GM19351 (cell line): ENCODE measurements around the gene BCL2L1.
"Not testable (repeated sequence)": the region's sequence is repeated elsewhere in the genome, so short reads cannot be mapped to it uniquely, and the experiment has no call there.

Experiments used
- ATAC-seq: cut with Tn5 transposase; IDR thresholded peaks from one replicate; pipeline ENCODE4 v1.9.1; 2021; ENCODE audit warnings: mild to moderate bottlenecking, moderate library complexity; ENCODE audit not compliant: unreplicated experiment

The BCL2L1 gene

GRCh38 chr20:31677553-31678260 is 45.0 kb downstream of the BCL2L1 start:
- no peak for ATAC-seq

- ATAC-seq, result no peak
These were observed 46.1 kb downstream of the BCL2L1 start for GRCh38 chr20:31676609-31676989.

DNA sequence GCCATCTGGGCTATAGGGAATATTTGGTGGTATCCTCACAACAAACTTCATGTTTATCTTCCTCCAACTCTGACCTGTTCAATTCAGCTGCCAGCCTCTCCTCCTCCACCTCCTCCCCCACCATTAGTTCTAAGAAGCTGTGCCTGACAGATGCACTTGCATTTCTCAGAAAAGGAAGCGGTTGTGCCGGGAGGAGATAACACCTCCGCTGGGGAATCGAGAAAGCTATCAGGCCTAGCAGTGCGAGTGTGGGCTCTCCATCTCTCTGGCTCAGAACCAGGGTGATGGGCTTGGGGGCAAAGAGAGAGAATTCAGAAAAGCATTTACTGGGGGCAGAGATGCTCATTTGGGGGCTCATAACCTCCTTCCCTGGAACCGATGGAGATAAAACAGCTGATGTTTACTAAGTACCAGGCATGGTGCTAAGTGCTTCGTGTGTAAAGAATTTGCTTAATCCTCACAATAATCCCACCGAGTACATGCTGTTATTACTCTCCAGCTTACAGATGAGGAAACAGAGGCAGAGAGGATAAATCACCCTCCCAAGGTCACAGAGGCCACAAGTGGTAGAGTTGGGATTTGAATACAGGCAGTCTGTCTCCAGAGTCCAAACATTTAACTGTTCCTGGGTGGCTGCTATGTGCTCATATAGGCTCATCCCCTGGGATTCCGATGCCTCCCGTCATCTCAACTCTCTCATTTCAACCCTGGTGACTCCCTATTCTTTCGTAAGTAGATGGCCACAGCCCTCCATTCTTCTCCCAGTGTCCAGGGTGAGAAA is 46.6 kb downstream of the BCL2L1 start:
- ATAC-seq, result peak; percentile 64

- ATAC-seq, result peak; percentile 78
These were observed 47.5 kb downstream of the BCL2L1 start for GRCh38 chr20:31674895-31675827.

DNA sequence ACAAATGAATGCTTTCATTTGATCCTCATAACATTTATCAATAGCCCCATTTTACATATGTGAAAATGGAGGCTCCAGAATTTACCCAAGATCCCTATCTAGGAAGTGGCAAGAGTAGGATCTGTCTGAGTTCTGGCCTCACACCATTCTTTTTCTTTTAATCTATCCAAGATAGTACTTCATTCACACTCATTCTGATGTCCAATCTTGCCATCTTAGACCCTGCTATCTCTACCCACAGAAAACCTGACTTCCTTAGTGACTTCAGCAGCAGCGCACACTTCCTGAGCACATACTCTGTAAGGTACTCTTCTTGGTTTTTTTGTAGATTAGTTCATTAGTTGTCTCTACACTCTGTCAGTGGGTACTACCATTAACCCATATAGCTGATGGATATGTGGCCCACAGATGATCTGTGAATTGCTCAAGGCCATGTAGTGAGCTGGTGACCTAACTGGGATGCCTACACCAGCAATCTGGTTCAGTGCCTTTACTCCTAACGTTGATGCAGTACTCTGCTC is 48.7 kb downstream of the BCL2L1 start:
- no peak for ATAC-seq

DNA sequence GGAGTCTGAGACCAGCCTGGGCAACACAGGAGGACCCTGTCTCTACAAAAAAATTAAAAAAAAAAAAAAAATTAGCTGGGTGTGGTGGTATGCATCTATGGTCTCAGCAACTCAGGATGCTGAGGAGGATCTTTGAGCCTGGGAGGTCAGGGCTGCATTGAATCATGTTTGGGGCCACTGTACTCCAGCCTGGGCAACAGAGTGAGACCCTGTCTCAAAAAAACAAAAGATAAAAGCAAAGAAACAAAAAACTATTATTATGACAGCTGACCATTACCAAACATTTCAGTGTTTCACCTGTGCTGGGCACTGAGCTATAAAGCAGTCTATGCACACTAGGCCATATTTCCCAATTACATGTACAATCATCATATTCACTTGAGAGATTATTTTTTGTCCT is 49.2 kb downstream of the BCL2L1 start:
- ATAC-seq, result no peak

- no peak for ATAC-seq
These were observed 51.3 kb downstream of the BCL2L1 start for GRCh38 chr20:31671324-31671723.

DNA sequence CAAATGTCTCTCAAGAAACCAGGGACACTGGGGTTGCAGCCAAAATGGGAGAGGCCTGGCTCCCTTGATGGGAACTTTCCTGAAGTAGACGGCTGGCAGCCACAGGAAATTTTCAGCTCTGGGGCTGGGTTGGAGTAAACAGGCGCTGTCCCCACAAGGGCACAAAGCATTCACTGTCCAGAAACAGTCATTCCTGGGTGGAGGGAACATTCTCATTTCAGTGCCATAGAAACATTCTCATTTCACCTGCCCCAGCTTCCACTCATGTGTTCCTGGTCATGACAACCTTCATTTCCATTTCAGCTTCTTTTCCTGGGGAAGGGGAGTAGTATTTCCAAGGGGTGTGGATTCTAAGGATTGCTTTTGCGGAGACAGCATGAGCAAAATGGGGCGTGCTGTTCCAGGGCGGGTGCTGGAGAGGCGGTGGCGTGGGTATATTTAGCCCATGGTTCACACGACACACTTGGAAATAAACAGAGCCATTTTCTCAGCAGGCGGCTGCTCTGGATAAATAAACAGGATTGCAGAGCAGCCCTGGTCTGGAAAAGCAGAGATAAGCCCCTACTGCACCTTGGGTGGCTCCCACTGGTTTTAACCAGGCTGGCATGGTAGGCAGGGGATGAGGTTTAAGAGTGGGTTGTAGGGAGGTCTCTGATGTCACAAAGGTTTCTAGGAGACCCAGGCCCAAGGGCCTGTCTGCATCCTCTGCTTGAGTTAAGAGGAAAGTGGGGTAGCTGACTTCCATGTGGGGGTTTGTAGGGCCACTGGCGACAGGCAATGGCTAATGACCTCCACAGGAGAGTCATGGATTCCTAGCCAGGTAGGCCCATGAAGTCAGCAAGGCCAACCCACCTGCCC is 52.1 kb downstream of the BCL2L1 start:
- no peak for ATAC-seq

GRCh38 chr20:31669876-31670275 is 52.8 kb downstream of the BCL2L1 start:
- ATAC-seq, result no peak

GRCh38 chr20:31668944-31669343 is 53.7 kb downstream of the BCL2L1 start:
- not testable (repeated sequence) for ATAC-seq

- no peak for ATAC-seq
These were observed 55.1 kb downstream of the BCL2L1 start for GRCh38 chr20:31667315-31668285.

GRCh38 chr20:31666258-31667042 is 56.2 kb downstream of the BCL2L1 start:
- ATAC-seq, result no peak

DNA sequence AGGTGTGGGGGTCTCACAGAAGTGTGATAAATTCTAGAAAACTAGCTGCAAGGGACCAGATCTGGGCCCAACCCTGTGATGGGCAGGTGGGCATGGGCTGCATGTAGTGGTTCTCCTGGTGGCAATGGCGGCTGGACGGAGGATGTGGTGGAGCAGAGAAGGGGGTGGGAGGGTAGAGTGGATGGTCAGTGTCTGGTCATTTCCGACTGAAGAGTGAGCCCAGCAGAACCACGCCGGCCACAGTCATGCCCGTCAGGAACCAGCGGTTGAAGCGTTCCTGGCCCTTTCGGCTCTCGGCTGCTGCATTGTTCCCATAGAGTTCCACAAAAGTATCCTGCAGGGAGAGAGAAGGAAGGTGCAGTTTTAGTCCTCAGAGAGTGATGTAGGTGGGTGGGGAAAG is 56.9 kb downstream of the BCL2L1 start:
- ATAC-seq, result no peak

GRCh38 chr20:31664696-31665354 is 57.8 kb downstream of the BCL2L1 start:
- no peak for ATAC-seq

DNA sequence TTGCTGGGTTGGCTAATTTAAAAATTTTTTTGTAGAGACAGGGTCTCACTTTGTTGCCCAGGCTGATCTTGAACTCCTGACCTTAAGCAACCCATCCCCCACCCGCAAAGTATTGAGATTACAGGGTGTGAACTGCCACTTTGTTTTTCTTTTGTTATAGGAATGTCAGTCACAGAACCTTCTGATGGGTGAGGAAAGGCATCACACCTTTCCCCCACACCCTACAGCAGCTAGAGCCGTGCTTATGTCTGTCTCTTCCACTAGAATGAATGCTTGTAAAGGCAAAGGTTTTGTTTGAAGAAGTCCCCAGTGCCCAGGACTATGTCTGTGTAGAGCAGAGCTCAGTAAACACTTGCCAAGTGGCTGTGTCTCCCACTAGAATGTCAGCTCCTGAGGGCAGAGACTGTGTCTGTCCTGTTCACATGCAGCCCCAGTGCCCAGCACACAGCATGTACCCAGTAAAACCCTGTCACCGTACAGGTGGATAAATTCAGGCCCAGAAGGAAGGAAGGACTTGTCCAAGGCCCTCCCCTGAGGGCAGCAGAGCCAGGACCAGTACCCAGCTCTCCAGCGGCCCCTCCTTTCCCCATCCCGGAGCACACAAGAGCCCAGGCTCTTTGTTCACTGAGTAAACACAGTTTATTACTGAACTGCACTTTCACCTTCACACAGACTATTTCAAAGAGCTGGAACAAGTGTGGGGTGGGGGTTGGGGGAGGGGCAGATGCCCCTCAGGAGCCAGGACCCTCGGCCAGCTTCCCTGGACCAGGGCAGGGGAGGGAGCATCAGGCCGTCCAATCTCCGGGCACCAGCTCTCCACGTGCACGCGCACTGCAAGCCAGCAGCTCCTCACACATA is 58.6 kb downstream of the BCL2L1 start:
- no peak for ATAC-seq

GRCh38 chr20:31663524-31663837 is 59.2 kb downstream of the BCL2L1 start:
- ATAC-seq, result no peak

DNA sequence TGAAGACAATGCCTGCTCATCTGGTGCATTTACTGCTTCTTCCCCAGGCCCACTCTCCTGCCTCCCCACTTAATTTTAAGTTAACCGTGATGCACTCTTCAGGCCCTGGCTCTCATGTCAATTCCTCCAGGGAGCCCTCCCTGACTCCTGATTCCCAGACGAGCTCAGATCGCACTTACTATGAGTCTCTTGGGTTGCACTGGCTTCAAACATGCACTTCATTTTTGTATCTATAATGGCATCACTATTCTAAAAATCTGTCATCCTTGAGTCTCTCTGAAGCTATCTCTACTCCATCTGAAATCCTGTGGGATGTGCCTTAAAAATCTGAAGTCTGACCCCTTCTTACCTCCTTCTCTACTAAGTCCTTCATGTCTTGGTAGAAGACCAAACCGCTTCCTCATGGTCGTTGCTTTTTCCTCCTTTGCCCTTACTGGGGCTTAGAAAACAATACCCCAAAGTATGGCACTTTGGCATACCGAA is 60.3 kb downstream of the BCL2L1 start:
- no peak for ATAC-seq
